Activated CD8-positive, alpha-beta memory T cell treated with anti-CD3 and anti-CD28 coated beads for 48 hours (primary cell): ENCODE results near the gene NMNAT2.

Source experiments
- DNase-seq, 3 experiments: peaks; one replicate each; pipeline ENCODE4 v3.0.0-alpha.2; 2020; ENCODE audit warnings: low read depth in 2 of 3, low spot score in 2 of 3

Gene NMNAT2

DNA sequence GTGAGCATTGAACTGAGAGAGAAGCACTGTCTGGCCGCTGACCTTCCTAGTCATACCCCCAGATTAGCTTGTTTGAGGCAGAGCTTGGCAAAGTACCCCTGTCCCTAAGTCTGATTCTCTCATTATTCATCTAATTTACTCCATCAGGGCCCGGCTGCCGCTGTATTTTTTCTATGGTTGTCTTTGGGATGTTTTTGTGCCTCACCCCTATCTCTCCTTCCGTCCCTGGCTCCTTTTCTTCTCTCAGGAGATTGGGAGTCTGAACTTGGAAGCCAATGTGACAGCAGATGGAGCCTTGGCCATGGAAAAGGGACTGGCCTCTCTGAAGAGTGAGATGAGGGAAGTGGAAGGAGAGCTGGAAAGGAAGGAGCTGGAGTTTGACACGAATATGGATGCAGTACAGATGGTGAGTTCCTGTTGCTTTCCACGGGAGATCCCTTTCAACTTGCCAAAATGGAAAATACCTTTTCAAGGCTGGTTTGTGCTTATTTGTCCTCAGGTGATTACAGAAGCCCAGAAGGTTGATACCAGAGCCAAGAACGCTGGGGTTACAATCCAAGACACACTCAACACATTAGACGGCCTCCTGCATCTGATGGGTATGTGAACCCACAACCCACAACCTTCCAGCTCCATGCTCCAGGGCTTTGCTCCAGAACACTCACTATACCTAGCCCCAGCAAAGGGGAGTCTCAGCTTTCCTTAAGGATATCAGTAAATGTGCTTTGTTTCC is 178.2 kb downstream of the NMNAT2 start:
- DNase-seq = no peak

DNA sequence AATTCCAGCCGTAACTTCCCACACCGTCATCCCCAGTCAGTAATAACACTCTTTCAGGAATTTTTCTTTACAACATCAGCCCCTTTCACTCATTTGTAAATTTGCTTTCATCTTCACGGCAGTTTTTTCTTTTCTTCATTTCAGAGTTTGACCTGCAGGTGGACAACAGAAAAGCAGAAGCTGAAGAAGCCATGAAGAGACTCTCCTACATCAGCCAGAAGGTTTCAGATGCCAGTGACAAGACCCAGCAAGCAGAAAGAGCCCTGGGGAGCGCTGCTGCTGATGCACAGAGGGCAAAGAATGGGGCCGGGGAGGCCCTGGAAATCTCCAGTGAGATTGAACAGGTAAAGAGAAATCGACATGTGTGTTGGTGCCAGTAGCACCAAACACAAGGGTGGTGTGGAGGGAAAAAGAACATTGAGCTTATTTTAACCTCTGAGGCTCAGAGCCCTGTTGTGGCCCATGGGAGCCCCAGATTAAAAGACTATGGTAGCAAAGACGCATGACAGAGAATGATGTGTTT is 178.9 kb downstream of the NMNAT2 start:
- DNase-seq = no peak

DNA sequence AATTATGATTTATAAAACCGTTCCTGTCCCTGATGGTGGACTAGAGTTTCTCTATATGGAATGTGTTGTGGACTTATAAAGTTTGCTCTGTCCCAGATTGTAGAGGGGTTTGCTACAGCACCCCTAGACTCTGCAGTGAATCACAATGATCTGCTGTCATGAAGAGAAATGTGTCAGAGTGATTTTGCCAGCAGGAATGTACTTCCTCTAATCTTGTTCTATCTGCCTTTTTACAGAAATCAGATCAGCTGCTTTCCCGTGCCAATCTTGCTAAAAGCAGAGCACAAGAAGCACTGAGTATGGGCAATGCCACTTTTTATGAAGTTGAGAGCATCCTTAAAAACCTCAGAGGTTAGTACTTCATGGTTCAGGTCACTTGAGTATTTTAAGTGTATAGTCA is 180.1 kb downstream of the NMNAT2 start:
- DNase-seq = no peak

DNA sequence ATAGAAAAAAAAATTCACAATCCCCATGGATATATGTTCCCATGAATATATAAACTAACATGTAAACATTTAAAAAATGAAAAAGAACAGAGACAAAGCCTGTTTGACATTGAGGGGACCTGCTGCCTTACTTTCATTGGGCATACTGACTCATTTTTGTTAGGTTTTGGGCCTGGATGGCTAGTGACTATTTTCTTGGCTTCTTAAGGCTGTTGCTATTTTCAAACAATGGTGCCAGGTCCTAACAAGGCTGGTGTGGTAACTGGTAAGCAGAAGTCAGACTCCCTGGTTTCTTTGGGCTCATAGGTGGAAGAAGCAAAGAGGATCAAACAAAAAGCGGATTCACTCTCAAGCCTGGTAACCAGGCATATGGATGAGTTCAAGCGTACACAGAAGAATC is 181.1 kb downstream of the NMNAT2 start:
- DNase-seq = no peak

DNA sequence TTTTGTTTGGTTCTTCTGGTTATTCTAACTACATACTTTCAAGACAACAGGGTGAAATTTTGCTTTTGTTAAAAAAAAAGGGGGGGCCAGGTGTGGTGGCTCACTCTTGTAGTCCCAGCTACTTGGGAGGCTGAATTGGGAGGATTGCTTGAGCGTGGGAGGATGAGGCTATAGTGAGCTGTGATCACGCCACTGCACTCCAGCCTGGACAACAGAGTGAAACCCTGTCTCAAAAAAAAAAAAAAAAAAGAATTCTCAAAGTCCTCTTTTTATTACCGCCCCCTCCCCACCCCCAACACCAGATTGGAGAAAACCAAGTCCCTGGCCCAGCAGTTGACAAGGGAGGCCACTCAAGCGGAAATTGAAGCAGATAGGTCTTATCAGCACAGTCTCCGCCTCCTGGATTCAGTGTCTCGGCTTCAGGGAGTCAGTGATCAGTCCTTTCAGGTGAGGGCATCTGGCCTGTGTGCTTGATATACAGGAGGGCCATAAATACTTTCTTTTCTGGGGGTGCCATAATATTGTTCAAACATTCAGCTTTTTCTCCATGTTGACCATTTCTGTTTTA is 181.9 kb downstream of the NMNAT2 start:
- DNase-seq = no peak

DNA sequence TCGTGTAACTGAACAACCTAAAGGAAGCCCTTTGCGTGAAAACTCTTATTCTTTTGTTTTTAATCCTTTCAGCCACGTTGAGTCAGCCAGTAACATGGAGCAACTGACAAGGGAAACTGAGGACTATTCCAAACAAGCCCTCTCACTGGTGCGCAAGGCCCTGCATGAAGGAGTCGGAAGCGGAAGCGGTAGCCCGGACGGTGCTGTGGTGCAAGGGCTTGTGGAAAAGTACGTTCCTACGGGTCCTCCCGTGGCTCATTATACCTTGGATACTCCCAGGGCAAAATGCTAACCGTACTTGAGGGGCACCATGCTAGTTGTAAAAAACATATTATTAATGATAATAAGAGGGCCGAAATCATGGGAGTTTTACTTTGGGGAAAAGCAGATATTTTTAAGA is 182.7 kb downstream of the NMNAT2 start:
- no peak for DNase-seq

DNA sequence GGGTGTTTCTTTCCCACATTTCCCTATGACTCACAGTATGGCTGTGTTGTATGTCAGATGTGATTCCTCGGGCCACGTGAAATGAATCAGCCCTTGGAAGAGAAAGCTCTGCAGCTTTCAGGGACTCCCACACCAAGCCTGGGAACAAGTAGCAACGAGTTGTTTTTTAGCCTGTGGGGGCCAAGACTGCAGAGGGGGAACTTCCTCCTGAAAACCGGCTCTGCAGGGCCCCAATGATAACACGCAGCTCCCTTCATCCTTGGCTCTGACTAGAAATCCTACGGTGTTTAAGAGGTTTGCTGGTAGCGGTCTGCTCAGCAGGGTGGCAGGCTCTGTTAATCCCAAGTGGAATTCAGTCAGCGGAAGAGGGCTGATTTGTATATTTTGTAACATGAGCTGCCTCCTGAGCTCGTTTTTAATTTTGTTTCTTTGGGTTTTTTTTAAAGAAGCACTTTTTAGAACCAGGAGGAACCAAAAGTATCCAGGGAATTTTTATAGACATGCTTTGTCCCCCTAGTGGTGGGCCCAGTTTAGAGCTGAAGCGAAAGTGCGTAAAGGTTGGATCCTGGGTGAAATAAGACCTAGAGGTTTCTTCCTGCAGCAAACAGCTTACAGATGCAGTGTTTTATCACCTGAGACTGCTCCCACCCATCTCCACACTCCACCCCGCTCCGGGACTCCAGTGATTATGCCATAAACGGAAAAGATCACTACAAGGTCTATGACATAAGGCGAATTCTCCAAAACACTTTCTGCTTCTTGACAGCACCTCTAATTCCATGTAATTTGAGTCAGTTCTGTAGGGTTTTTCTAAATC is 183.3 kb downstream of the NMNAT2 start:
- no peak for DNase-seq

DNA sequence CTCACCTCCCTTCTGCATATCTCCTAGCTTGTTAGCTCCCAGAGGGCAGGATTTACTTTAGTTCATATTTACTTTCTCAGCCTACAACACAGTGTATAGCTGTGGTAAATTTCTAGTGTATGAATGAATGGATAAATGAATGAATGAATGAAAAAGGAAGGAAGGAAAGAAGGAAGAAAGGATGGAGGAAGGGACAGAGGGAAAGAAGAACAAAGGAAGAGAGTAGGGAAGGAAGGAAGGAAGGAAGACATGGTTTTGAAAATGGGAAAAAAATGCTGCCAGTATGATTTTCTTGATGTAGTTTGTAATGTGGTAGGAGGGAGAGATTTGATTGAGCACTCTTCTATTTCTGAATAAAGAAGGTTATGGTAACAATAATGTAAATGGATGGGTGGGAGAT is 185.1 kb downstream of the NMNAT2 start:
- no peak for DNase-seq

DNA sequence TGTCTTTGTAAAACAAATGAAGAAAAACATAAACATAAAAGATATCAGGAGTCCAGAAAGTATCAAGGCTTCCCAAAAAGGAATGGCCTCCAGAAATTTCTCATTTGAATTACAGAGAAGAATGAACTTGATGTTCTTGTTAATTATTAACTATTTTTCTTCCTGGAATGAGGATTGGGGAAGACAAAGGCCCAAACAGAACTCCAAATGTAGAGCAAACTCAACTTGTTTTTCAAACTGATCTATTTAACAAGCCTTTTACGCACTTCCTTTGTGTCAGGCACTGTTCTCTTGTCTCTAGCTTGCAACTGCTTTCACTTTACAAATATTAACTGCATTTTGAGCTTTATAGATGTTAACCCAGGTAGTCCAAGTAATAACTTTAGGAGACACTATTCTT is 186.6 kb downstream of the NMNAT2 start:
- DNase-seq = no peak

DNA sequence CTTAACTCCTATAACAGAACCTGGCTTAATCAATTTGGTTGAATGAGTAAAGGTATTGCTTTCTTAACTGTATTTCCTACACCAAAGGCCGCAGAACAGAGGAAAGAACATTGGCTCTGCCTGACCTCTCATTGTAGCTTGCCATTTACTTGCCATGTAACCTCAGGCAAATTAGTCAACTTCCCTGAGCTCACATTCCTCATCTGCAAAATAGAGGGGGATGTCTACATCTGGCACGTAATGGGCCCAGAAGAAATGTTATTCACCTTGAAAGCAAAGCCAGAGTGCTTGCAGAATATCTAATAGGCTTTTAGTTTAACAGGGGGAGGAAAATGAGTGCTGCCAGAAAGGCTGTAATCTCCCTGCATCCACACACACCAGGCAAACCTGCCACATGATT is 187.8 kb downstream of the NMNAT2 start:
- DNase-seq = no peak

DNA sequence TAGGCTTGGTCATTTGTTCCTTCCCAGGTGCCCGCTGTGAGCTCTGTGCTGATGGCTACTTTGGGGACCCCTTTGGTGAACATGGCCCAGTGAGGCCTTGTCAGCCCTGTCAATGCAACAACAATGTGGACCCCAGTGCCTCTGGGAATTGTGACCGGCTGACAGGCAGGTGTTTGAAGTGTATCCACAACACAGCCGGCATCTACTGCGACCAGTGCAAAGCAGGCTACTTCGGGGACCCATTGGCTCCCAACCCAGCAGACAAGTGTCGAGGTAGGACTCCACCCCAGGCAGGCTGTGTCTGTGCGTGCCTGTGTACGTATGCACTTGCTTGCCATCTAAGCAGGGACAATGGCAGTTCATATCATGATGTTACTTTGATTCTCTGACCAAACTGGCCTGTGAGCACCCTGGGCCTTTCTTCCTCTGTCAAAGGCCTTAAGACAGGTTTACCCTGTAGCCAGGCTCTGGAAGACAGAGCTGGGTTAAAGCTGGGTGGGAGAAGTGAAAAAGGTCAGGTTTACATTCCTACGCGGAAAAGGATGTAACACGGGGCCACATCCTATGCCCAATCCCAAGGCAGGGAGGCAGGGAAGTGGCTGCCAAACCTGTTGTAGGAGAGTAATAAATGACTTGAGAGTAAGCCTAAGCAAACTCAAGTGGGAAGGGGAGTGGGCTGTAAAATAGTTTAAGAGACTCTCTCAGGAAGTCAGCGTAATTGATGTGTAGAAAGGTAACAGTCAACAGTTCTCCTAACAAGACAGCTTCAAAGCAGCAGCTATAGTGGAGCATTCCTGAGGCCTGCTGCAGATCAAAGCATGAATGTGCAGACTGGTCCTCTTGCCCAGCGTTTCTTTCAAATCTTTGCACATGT is 189.6 kb downstream of the NMNAT2 start:
- DNase-seq = no peak

DNA sequence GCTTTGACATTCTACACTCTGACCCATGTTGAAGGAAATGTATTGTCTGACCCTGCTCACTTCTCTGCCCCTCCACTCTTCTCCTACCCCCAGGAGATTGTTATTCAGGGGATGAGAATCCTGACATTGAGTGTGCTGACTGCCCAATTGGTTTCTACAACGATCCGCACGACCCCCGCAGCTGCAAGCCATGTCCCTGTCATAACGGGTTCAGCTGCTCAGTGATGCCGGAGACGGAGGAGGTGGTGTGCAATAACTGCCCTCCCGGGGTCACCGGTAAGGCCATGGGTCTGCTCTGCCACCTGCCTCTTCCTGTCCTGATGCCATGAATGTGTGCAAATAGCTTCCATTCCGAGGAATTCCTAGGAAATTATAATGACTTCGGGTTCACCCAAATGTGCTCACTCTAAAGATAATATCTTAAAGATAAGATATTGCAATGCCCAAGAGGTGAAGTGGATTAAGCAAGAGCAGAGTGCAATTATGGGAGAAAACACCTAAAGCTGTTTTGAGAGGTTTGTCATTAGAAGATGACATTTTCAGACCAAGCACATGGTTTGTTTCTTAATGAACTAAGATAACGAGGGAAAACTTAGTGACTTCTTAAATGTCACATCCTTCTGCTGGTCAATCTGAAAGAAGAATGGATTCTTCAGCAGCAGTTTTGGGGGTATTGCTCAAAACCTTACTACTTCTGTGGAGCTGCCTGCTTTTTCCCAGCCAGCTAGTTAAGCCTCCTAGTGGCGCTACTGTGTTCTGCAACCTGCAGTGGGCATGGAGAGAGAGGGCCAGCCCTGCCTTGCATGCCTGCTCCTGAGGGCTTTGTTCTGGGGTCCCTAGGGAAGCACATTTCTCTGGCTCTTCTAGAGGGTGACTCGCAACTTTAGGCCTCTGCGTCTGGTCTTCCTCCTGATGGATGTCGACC is 190.5 kb downstream of the NMNAT2 start:
- DNase-seq = no peak

DNA sequence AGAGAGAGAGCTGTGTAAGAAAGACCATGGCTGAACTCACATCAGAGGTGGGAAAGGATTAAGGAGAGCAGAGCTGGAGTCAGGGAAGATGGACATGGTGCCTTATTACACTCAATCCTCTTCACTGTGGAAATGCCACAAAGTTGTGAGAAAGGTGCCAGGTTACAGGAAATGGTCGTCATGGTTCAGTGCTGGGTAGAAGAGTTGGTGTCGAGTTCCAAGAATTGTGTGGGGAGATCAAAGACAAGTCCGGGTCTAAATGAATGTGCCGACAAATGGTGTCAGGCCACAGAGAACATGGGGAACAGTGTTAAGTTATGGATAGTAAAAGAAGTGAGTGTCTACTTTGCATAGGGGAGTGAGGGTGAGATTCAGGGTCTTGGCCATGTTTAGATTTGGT is 191.2 kb downstream of the NMNAT2 start:
- DNase-seq = no peak

DNA sequence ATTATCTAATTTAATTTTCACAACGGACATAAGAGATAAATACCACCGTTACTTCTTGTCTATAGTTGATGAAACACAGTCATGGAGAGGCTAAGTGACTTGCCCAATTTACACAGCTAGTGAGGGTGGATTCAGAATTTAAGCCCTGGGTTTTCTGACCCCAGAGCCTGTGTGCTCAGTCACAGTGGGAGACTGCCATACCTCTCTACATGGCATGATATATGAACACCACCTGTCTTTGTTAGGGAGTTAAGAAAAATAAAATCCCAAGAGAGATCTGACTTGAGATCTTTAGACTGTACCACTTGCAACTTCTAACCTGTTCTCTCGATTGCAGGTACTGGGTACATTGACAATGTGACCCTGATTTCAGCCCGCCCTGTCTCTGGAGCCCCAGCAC is 191.8 kb downstream of the NMNAT2 start:
- DNase-seq = no peak

DNA sequence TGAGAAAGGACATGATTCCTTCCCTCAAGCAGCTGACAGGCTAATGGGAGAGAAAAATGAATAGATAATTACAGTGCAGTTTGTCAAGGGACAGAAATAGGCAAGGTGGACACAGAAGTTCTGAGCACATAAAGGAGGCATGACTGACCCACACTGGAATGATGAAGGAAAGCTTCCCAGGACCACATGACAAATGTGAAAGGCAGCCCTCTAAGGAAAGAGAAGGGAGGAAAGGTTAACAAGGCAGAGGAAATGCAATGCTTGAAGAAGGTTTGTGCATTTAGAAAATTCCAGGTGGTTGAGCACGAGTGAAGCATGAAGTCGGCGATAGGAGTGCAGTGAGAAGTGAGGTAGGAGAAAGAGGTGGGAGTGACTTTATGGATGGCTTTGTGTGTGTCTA is 194.7 kb downstream of the NMNAT2 start:
- no peak for DNase-seq

DNA sequence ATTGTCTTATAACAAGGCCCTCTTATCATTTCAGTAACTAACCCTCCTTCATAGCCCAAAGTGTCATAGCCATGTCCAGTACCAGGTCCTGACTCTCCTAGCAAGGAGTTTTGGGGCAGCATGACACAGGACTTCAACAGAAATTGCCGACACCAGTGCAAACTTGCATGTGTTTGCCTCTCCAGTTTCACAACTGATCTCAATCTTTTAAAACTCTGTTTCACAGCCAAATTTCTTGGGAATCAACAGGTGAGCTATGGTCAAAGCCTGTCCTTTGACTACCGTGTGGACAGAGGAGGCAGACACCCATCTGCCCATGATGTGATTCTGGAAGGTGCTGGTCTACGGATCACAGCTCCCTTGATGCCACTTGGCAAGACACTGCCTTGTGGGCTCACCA is 195.3 kb downstream of the NMNAT2 start:
- no peak for DNase-seq

DNA sequence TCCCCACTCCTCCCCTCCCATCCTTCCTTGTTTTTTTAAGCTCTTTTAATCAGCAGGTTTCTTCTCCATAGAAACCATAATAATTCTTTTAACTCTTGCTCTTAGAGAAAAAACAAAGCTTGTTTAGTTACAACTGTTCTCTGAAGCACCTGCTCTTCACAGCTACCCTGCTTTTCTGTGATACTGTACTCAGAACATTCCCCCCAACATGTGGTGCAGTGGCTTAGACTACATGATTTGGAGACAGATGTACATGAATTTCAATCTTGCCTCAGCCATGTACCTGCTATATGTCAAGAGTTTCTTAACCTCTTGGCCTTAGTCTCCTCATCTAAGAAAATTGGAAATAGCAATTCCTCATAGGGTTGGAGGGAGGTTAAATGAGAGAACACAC is 198.6 kb downstream of the NMNAT2 start:
- DNase-seq = no peak

DNA sequence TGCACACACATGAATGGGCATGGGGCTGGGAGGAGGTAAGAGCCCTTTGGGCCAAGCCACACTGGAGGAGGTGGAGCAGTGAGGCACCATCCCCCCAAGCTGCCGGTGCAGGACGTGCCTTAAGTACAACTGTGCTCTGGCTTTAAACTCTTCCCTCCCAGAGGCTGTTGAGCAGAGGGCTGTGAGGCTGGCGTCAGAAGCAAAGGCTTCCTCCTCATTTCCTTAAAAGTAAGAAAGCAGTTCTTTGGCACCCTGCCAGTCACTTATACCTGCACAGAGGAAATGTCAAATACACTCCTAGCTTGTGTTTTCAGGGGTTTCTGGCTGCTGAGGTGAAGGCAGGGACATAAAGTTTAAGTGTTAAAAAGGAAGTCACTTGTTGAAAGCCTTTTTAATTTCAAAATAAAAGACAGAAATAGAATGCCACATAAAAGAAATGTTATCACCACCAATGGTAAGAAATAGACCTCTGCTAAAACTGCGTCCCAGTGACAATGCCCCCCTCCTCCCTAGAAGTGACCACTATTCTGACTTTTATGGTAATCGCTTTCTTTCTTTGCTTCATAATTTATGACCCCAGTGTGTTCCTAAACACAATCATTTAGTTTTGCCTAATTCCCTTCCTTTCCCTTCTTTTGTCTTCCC is 199.1 kb downstream of the NMNAT2 start:
- DNase-seq = no peak

DNA sequence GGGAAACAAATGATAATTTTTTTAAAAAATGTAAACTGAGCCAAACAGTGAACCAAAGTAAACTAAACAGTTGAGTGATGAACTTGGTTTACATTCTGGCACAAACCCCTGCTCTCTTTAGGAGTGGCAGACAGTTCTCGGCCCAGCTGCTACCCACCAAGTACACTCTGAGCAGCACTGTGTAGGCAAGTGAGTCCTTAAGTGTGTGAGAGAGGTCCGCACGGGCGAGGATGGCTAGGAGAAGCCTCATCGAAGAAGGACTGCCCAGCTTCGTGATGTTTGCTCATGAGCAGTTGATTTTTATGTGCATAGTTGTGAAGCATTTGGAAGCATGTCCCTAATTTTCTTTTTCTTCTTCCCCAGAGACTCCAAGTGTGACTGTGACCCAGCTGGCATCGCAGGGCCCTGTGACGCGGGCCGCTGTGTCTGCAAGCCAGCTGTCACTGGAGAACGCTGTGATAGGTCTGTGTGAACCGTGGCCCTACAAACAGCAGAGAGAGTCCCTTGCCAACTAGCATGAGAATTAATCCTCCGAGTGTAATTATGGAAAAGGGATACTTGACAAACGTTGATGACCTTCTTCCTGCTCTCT is 200.1 kb downstream of the NMNAT2 start:
- no peak for DNase-seq
